Adrenal gland (tissue), 5 donors: ENCODE results near the gene OR4N5.
"Not testable (repeated sequence)": the region's sequence is repeated elsewhere in the genome, so short reads cannot be mapped to it uniquely, and the experiment has no call there.

Source experiments
- CTCF ChIP-seq, 6 experiments: fragments of 450-650 bp in 4 of 6; fragments of 200-600 bp in 2 of 6; sonication (generic) in 1 of 6; IDR thresholded peaks; 1 replicate in 5 of 6; 2 replicates in 1 of 6; pipeline versions ENCODE4 v1.5.1 to v1.8.0; 2016 to 2021; ENCODE audit warnings: antibody characterized with exemption in 6 of 6, mild to moderate bottlenecking in 2 of 6, moderate library complexity in 1 of 6
- POLR2A ChIP-seq, 2 donors: fragments of 450-650 bp; IDR thresholded peaks; one replicate each; pipeline ENCODE4 v1.6.1; 2017; ENCODE audit warnings: antibody characterized with exemption in 2 of 2, mild to moderate bottlenecking in 2 of 2, moderate library complexity in 1 of 2
- donor health status: DM: no; HTN: no; CAD: no.

- TF ChIP-seq CTCF, POLR2A (IDR thresholded peaks at IDR 0.05): not testable (repeated sequence)
Measured at GRCh38 chr14:20174205-20174604, 35.6 kb downstream of the OR4N5 start.
